H1 (cell line): ENCODE measurements around the gene NCK2. TPM values are rescaled to one million over a fixed set of nuclear protein-coding genes. Genes with fewer than 3 reads are reported as not detected.

Source experiments
- CTCF ChIA-PET: fragments of 300-600 bp; sonication (Branson Sonifier 250); formaldehyde crosslinking; loops from one replicate; lab custom pipeline; 2021; ENCODE audit not compliant: partially characterized antibody; lab: Charles Lee
- POLR2A ChIA-PET: fragments of 300-600 bp; sonication (Branson Sonifier 250); formaldehyde crosslinking; loops from one replicate; lab custom pipeline; 2021; ENCODE audit warnings: inconsistent platforms; ENCODE audit not compliant: partially characterized antibody; lab: Charles Lee
- DNase-seq, 2 experiments: peaks; one replicate each; pipeline versions ENCODE4 v3.0.0 to v3.0.0-alpha.2; 2010 to 2022; ENCODE audit warnings: low spot score in 2 of 2, low read depth in 1 of 2, mixed read lengths in 1 of 2
- FAIRE-seq: peaks from 2 replicates; lab custom pipeline; 2011; peaks lifted over from hg19 to GRCh38; lab: Jason Lieb, UNC
- H2AFZ ChIP-seq: 2 replicates; pipeline ENCODE4 v1.8.1; 2012; ENCODE audit warnings: low read length, inconsistent platforms
- H2AK5ac ChIP-seq: 2 replicates; pipeline ENCODE4 v1.6.1; 2013; ENCODE audit warnings: low read depth, low read length
- H2BK120ac ChIP-seq: replicated peaks from 2 replicates; pipeline ENCODE3; 2013; ENCODE audit warnings: low read depth, low read length, inconsistent platforms
- H2BK12ac ChIP-seq: 2 replicates; pipeline ENCODE4 v1.6.1; 2013; ENCODE audit warnings: low read depth, low read length
- H2BK15ac ChIP-seq: 2 replicates; pipeline ENCODE4 v1.6.1; 2013; ENCODE audit warnings: low read length
- H2BK20ac ChIP-seq: 2 replicates; pipeline ENCODE4 v1.6.1; 2013; ENCODE audit warnings: low read length
- H2BK5ac ChIP-seq: 2 replicates; pipeline ENCODE4 v1.6.1; 2013; ENCODE audit warnings: low read depth, low read length
- H3K14ac ChIP-seq: 2 replicates; pipeline ENCODE4 v1.6.1; 2013; ENCODE audit warnings: inconsistent platforms; ENCODE audit not compliant: insufficient read length
- H3K18ac ChIP-seq: 2 replicates; pipeline ENCODE4 v1.6.1; 2013; ENCODE audit warnings: low read length; ENCODE audit errors: extremely low read depth
- H3K23ac ChIP-seq: 2 replicates; pipeline ENCODE4 v1.6.1; 2013; ENCODE audit warnings: inconsistent platforms; ENCODE audit not compliant: insufficient read length
- H3K23me2 ChIP-seq: 2 replicates; pipeline ENCODE4 v1.6.1; 2013; ENCODE audit warnings: low read depth, low read length
- H3K27ac ChIP-seq: 2 replicates; pipeline ENCODE4 v1.6.1; 2011; ENCODE audit warnings: low read depth, low read length, inconsistent platforms
- H3K27me3 ChIP-seq, 4 experiments: replicated peaks in 1 of 4; 1 replicate in 1 of 4; 2 replicates in 3 of 4; pipeline versions ENCODE4 v1.6.1 to v1.8.1; 2011 to 2013; ENCODE audit warnings: low read length in 3 of 4, mild to moderate bottlenecking in 3 of 4, inconsistent platforms in 2 of 4, mixed read lengths in 2 of 4, moderate library complexity in 1 of 4; ENCODE audit not compliant: control insufficient read depth in 3 of 4, insufficient read depth in 3 of 4; ENCODE audit errors: extremely low read depth in 1 of 4
- H3K36me3 ChIP-seq, 4 experiments: 2 replicates each; pipeline versions ENCODE4 v1.6.1 to v1.8.1; 2011 to 2013; ENCODE audit warnings: mild to moderate bottlenecking in 4 of 4, low read length in 3 of 4, moderate library complexity in 2 of 4, control low read depth in 1 of 4, inconsistent platforms in 1 of 4; ENCODE audit not compliant: insufficient read depth in 4 of 4, control insufficient read depth in 2 of 4
- H3K4ac ChIP-seq: replicated peaks from 2 replicates; pipeline ENCODE3; 2013; ENCODE audit warnings: low read length, low read depth, mixed read lengths, inconsistent platforms; ENCODE audit not compliant: insufficient read length
- H3K4me1 ChIP-seq, 4 experiments: replicated peaks in 1 of 4; 1 replicate in 1 of 4; 2 replicates in 3 of 4; pipeline versions ENCODE4 v1.6.1 to v1.8.1; 2011 to 2013; ENCODE audit warnings: low read length in 3 of 4, inconsistent platforms in 2 of 4, mixed read lengths in 1 of 4; ENCODE audit not compliant: insufficient read depth in 4 of 4, control insufficient read depth in 3 of 4
- H3K4me2 ChIP-seq, 2 experiments: 2 replicates each; pipeline versions ENCODE4 v1.6.1 to v1.8.1; 2011 to 2013; ENCODE audit warnings: low read depth in 2 of 2, low read length in 2 of 2, control low read depth in 1 of 2, inconsistent platforms in 1 of 2, mild to moderate bottlenecking in 1 of 2; ENCODE audit not compliant: insufficient read depth in 1 of 2
- H3K4me3 ChIP-seq, 4 experiments: fragments of 200-600, 300-600 bp in 1 of 4; sonication (generic), shearing (Covaris generic), sonication (Bioruptor Twin) in 1 of 4; 2 replicates each; pipeline versions ENCODE4 v1.5.1 to v1.8.1; 2011 to 2016; ENCODE audit warnings: low read length in 4 of 4, low read depth in 3 of 4, control low read depth in 2 of 4, inconsistent platforms in 2 of 4, mild to moderate bottlenecking in 2 of 4, mixed read lengths in 1 of 4, moderate library complexity in 1 of 4; ENCODE audit not compliant: insufficient read depth in 2 of 4; ENCODE audit errors: extremely low read depth in 1 of 4
- H3K56ac ChIP-seq: replicated peaks from 2 replicates; pipeline ENCODE3; 2013; ENCODE audit warnings: low read depth, mild to moderate bottlenecking, mixed read lengths, low read length, inconsistent platforms; ENCODE audit not compliant: insufficient read length
- H3K79me1 ChIP-seq: 2 replicates; pipeline ENCODE4 v1.6.1; 2013; ENCODE audit warnings: low read depth, low read length, control low read depth
- H3K79me2 ChIP-seq, 2 experiments: 2 replicates each; pipeline versions ENCODE4 v1.6.1 to v1.8.1; 2012 to 2013; ENCODE audit warnings: low read length in 2 of 2, mild to moderate bottlenecking in 2 of 2, inconsistent platforms in 1 of 2; ENCODE audit not compliant: insufficient read depth in 2 of 2, control insufficient read depth in 1 of 2
- H3K9ac ChIP-seq, 4 experiments: replicated peaks in 1 of 4; 1 replicate in 1 of 4; 2 replicates in 3 of 4; pipeline versions ENCODE4 v1.6.1 to v1.8.1; 2011 to 2013; ENCODE audit warnings: low read depth in 3 of 4, low read length in 3 of 4, control low read depth in 2 of 4, mild to moderate bottlenecking in 2 of 4, moderate library complexity in 2 of 4, inconsistent platforms in 1 of 4; ENCODE audit errors: extremely low read depth in 1 of 4
- H3K9me3 ChIP-seq, 2 experiments: 2 replicates each; pipeline versions ENCODE4 v1.6.1 to v1.8.1; 2012 to 2013; ENCODE audit warnings: mild to moderate bottlenecking in 2 of 2, moderate library complexity in 2 of 2, control low read depth in 1 of 2, inconsistent platforms in 1 of 2, low read depth in 1 of 2, low read length in 1 of 2, mixed read lengths in 1 of 2; ENCODE audit not compliant: insufficient read depth in 2 of 2
- H4K20me1 ChIP-seq, 2 experiments: replicated peaks in 1 of 2; 2 replicates each; pipeline versions ENCODE3 to v1.8.1; 2011 to 2013; ENCODE audit warnings: inconsistent platforms in 2 of 2, low read length in 2 of 2, mild to moderate bottlenecking in 1 of 2; ENCODE audit not compliant: insufficient read depth in 2 of 2, control insufficient read depth in 1 of 2
- H4K5ac ChIP-seq: 2 replicates; pipeline ENCODE4 v1.6.1; 2013; ENCODE audit warnings: low read length, low read depth, mixed read lengths, inconsistent platforms; ENCODE audit not compliant: insufficient read length
- H4K8ac ChIP-seq: 2 replicates; pipeline ENCODE4 v1.8.0; 2013; ENCODE audit warnings: mild to moderate bottlenecking, moderate library complexity, low read length, inconsistent platforms; ENCODE audit not compliant: insufficient read depth; ENCODE audit errors: extremely low read depth
- H4K91ac ChIP-seq: replicated peaks from 2 replicates; pipeline ENCODE3; 2013; ENCODE audit warnings: low read length, mixed read lengths, inconsistent platforms; ENCODE audit not compliant: insufficient read length
- ATF2 ChIP-seq: IDR thresholded peaks from 2 replicates; pipeline ENCODE4 v1.6.1; 2012; ENCODE audit warnings: low read length, inconsistent platforms
- BCL11A ChIP-seq, 2 experiments: IDR thresholded peaks; one replicate each; pipeline ENCODE4 v1.6.1; 2011; ENCODE audit warnings: low read depth in 2 of 2, low read length in 2 of 2, mild to moderate bottlenecking in 2 of 2
- CREB1 ChIP-seq: IDR thresholded peaks from 2 replicates; pipeline ENCODE4 v1.6.1; 2012; ENCODE audit warnings: inconsistent platforms
- CTBP2 ChIP-seq: IDR thresholded peaks from 2 replicates; pipeline ENCODE4 v1.7.0; 2011; ENCODE audit warnings: borderline replicate concordance, mild to moderate bottlenecking, moderate library complexity, mixed read lengths, low read length; ENCODE audit not compliant: insufficient read depth, insufficient read length
- EGR1 ChIP-seq: IDR thresholded peaks from 2 replicates; pipeline ENCODE4 v1.6.1; 2011; ENCODE audit warnings: low read depth, low read length, borderline replicate concordance
- KDM5A ChIP-seq: fragments of 200-600 bp; IDR thresholded peaks from 2 replicates; pipeline ENCODE4 v1.7.1; 2012; ENCODE audit warnings: mild to moderate bottlenecking, low read length, inconsistent platforms, mixed read lengths
- PHF8 ChIP-seq: fragments of 200-600 bp; sonication (generic); conservative IDR thresholded peaks from 2 replicates; pipeline ENCODE4 v1.7.1; 2012; ENCODE audit warnings: low read depth, mild to moderate bottlenecking, inconsistent platforms, low read length, moderate library complexity
- POLR2AphosphoS5 ChIP-seq: IDR thresholded peaks from 2 replicates; pipeline ENCODE4 v1.6.1; 2011; ENCODE audit warnings: low read depth, low read length
- SAP30 ChIP-seq: fragments of 300-600 bp; sonication (generic); IDR thresholded peaks from 2 replicates; pipeline ENCODE4 v1.7.1; 2012; ENCODE audit warnings: low read length, moderate library complexity, mild to moderate bottlenecking, inconsistent platforms; ENCODE audit not compliant: insufficient read depth, insufficient replicate concordance
- SRF ChIP-seq: IDR thresholded peaks from 2 replicates; pipeline ENCODE4 v1.6.1; 2011; ENCODE audit warnings: mild to moderate bottlenecking, low read depth, low read length, moderate library complexity
- YY1 ChIP-seq: IDR thresholded peaks from 2 replicates; pipeline ENCODE4 v1.6.1; 2011; ENCODE audit warnings: low read depth, mild to moderate bottlenecking, low read length
- WGBS, 2 experiments: shearing (Covaris generic) in 1 of 2; methylation state at CpG; one replicate each; pipeline versions ENCODE4 v1.1.6 to v1.1.7; 2013 to 2015; ENCODE audit warnings: low lambda C conversion rate in 2 of 2, mixed read lengths in 2 of 2, inconsistent platforms in 1 of 2, low coverage in 1 of 2, missing lambda C conversion rate in 1 of 2; ENCODE audit not compliant: insufficient replicate concordance in 2 of 2, insufficient coverage in 1 of 2, insufficient read length in 1 of 2; ENCODE audit errors: extremely low coverage in 1 of 2, missing lambda C conversion rate in 1 of 2; 5-methylcytosine and 5-hydroxymethylcytosine counted together
- polyA plus RNA-seq, 7 experiments: library from polyadenylated mRNA; depleted of rRNA in 3 of 7; stranded (reverse) in 5 of 7; unstranded in 2 of 7; fragments of >200 nt in 5 of 7; fragments of 200-250 nt in 2 of 7; gene quantifications; 1 replicate in 5 of 7; 2 replicates in 1 of 7; 4 replicates in 1 of 7; pipeline versions ENCODE4 v1.2.1 to v1.2.3, GENCODE V29; 2011 to 2013; ENCODE audit warnings: missing spikeins in 2 of 7, mixed read lengths in 2 of 7
- total RNA-seq: library from RNA; stranded (reverse); fragmentation: NEBNext Ultra II Directional; extraction: Animal tissue kit (Norgen Biotek cat#: 25700); gene quantifications from 2 replicates; pipeline ENCODE4 v1.2.1, GENCODE V29; 2021

NCK2 gene
- total and polyA plus RNA-seq, 2 of the 8 experiments (the other 6 are each of a cell fraction or from before 2014, with no cell fraction given), result 30.3 to 65.7 TPM

DNA sequence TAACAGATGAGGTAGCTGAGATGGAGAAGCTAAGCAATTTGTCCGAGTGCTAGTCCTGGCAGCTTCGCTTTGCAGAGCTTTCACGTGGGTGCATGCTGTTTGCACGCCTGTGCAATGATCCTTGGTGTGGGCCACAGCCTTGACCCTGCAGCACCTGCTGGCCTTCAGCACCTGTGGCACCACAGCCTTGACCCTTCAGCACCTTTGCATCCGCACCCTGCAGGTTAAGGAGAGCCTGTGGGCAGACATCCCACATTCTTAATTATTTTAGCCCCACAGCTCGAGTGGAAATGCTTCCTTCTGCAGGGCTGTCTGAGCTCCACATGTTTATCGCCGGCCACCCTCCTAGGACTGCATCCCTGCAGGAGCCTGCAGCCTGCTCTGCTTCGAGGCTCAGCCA lies 19.3 kb downstream of the NCK2 start:
- no peak overlapping the region for H3K14ac ChIP-seq
- peaks cover 19 to 38% of the 10 kb centered on the region in 2 experiments for H4K20me1 ChIP-seq
- no peak overlapping the region for H2AK5ac ChIP-seq
- DNase-seq (no peak), FAIRE-seq (no peak)
- H3K4me2 ChIP-seq, result no peak overlapping the region
- no peak overlapping the region for H2BK5ac ChIP-seq
- H3K23ac ChIP-seq, result no peak overlapping the region
- no peak overlapping the region for H3K56ac ChIP-seq
- peak overlapping the region; percentile 79; the same call in 1 of the 2 replicates for H4K8ac ChIP-seq
- H3K36me3 ChIP-seq, result no peaks in the 10 kb centered on the region
- H3K4ac ChIP-seq, result no peak overlapping the region
- H3K79me1 ChIP-seq, result peaks cover 10% of the 10 kb centered on the region; the same call in 1 of the 2 replicates
- WGBS, 2 experiments, result 94% methylated on average over 9 of the region's 9 CpGs; no CpG with 5 or more reads in 1 of the 2 experiments
- no peak overlapping the region for H2BK120ac ChIP-seq
- H3K4me3 ChIP-seq, result no peak overlapping the region
- peaks cover 9 to 95% of the 10 kb centered on the region in 2 experiments for H3K79me2 ChIP-seq
- no peak overlapping the region for H2AFZ ChIP-seq
- H2BK12ac ChIP-seq, result no peak overlapping the region
- H3K9me3 ChIP-seq, result no peaks in the 10 kb centered on the region
- ChIA-PET CTCF (interaction anchor here (0.9 to 1.5 kb wide), 6 partner anchors 8 to 19 kb away, joined by 3 to 5 read pairs (median 4); no protein-coding TSS in a partner anchor), POLR2A (interaction anchor here (1.6 kb wide), 1 partner anchor 18 kb away, joined by 4 read pairs; no protein-coding TSS in a partner anchor)
- no peak overlapping the region for H4K91ac ChIP-seq
- peaks cover 11 to 22% (median 17%) of the 10 kb centered on the region in 4 experiments for H3K4me1 ChIP-seq
- no peak overlapping the region for H3K9ac ChIP-seq
- no peak overlapping the region for H2BK20ac ChIP-seq
- no peak overlapping the region for H3K18ac ChIP-seq
- H3K23me2 ChIP-seq, result no peaks in the 10 kb centered on the region
- no peak overlapping the region for H4K5ac ChIP-seq
- no peak overlapping the region for H3K27ac ChIP-seq
- H3K27me3 ChIP-seq, result no peaks in the 10 kb centered on the region
- no peak overlapping the region for H2BK15ac ChIP-seq
- TF ChIP-seq ATF2, result no peak
- TF ChIP-seq YY1, result no peak
- TF ChIP-seq BCL11A (IDR thresholded peaks at IDR 0.05; ENCODE audit: low read depth in 2 of 2, low read length in 2 of 2), result no peak
- no peak for TF ChIP-seq CTBP2
- TF ChIP-seq PHF8, result no peak
- no peak for TF ChIP-seq KDM5A
- no peak for TF ChIP-seq SAP30
- no peak for TF ChIP-seq POLR2AphosphoS5
- no peak for TF ChIP-seq SRF
- TF ChIP-seq EGR1, result no peak
- TF ChIP-seq CREB1, result no peak
